ENCODE measurements around the gene QSOX2. TPM values are rescaled to one million over a fixed set of nuclear protein-coding genes. Genes with fewer than 3 reads are reported as not detected.

The QSOX2 gene
- total and polyA plus RNA-seq, 10 donors: 12.3 to 20.3 (median 16.9) TPM

- intact Hi-C loops (cut with DNase I; ENCODE audit: low total_unique reads): loop anchor here (5.0 kb wide), 1 partner anchor 108 kb away; no protein-coding TSS in a partner anchor
These were observed 35.1 kb upstream of the QSOX2 start for GRCh38 chr9:136280535-136281315.

GRCh38 chr9:136279471-136279870 is 33.9 kb upstream of the QSOX2 start:
- 72 to 92% (median 88%) methylated on average over 6 of the region's 6 CpGs for WGBS, 5 donors
- Histone ChIP-seq H3K9me3 (no peaks in the 10 kb centered on the region), H3K27ac (no peak overlapping the region), H3K4me3 (no peak overlapping the region), H3K4me1 (peaks cover 9 to 22% (median 15%) of the 10 kb centered on the region in 6 donors), H3K27me3 (replicated peaks in 1 of 7) (peaks cover 0 to 61% (median 15%) of the 10 kb centered on the region in 7 donors), H3K36me3 (no peaks in the 10 kb centered on the region)
- intact Hi-C loops (cut with DNase I; ENCODE audit: low total_unique reads): no loop called here
- no peak for DNase-seq
- TF ChIP-seq CTCF (IDR thresholded peaks at IDR 0.05 in 8 of 11, conservative IDR thresholded peaks at IDR 0.05 in 3 of 11) (no peak), POLR2A (IDR thresholded peaks at IDR 0.05) (no peak), POLR2AphosphoS5 (IDR thresholded peaks at IDR 0.05) (no peak)

More at GRCh38 chr9:136280535-136281315, 35.1 kb upstream of the QSOX2 start:
- Histone ChIP-seq H3K4me3 (no peak overlapping the region), H3K27ac (no peak overlapping the region), H3K4me1 (peaks cover 9 to 22% (median 15%) of the 10 kb centered on the region in 6 donors), H3K36me3 (no peaks in the 10 kb centered on the region), H3K27me3 (replicated peaks in 1 of 7) (peaks cover 0 to 61% (median 28%) of the 10 kb centered on the region in 7 donors), H3K9me3 (no peaks in the 10 kb centered on the region)
- WGBS, 5 donors: 87 to 92% (median 91%) methylated on average over 13 to 16 of the region's 16 CpGs
- no peak for DNase-seq
- TF ChIP-seq POLR2A (IDR thresholded peaks at IDR 0.05): no peak
- TF ChIP-seq CTCF (IDR thresholded peaks at IDR 0.05 in 8 of 11, conservative IDR thresholded peaks at IDR 0.05 in 3 of 11): no peak
- TF ChIP-seq POLR2AphosphoS5 (IDR thresholded peaks at IDR 0.05): no peak

- intact Hi-C loops (cut with DNase I; ENCODE audit: low total_unique reads): no loop called here
- no peak for TF ChIP-seq CTCF (IDR thresholded peaks at IDR 0.05 in 8 of 11, conservative IDR thresholded peaks at IDR 0.05 in 3 of 11)
- TF ChIP-seq POLR2AphosphoS5 (IDR thresholded peaks at IDR 0.05): no peak
- no peak for TF ChIP-seq POLR2A (IDR thresholded peaks at IDR 0.05)
- 84 to 100% (median 91%) methylated on average over 1 of the region's 1 CpG for WGBS, 5 donors
- Histone ChIP-seq H3K9me3 (no peaks in the 10 kb centered on the region), H3K36me3 (no peaks in the 10 kb centered on the region), H3K4me1 (peaks cover 9 to 21% (median 14%) of the 10 kb centered on the region in 6 donors), H3K4me3 (no peak overlapping the region), H3K27ac (no peak overlapping the region), H3K27me3 (replicated peaks in 1 of 7) (peaks cover 0 to 61% (median 11%) of the 10 kb centered on the region in 7 donors)
- no peak for DNase-seq
These were observed 33.3 kb upstream of the QSOX2 start for GRCh38 chr9:136278894-136279293.

GRCh38 chr9:136278221-136278620 is 32.6 kb upstream of the QSOX2 start:
- DNase-seq: no peak
- peaks cover 0 to 58% (median 11%) of the 10 kb centered on the region in 7 donors for H3K27me3 ChIP-seq (replicated peaks in 1 of 7)
- H3K4me3 ChIP-seq: no peak overlapping the region
- no peaks in the 10 kb centered on the region for H3K9me3 ChIP-seq
- intact Hi-C loops (cut with DNase I; ENCODE audit: low total_unique reads): no loop called here
- H3K36me3 ChIP-seq: no peaks in the 10 kb centered on the region
- TF ChIP-seq CTCF (IDR thresholded peaks at IDR 0.05 in 8 of 11, conservative IDR thresholded peaks at IDR 0.05 in 3 of 11): no peak
- no peak for TF ChIP-seq POLR2A (IDR thresholded peaks at IDR 0.05)
- TF ChIP-seq POLR2AphosphoS5 (IDR thresholded peaks at IDR 0.05): no peak
- peaks cover 2 to 15% (median 9%) of the 10 kb centered on the region in 6 donors for H3K4me1 ChIP-seq
- no peak overlapping the region for H3K27ac ChIP-seq
- WGBS, 5 donors: 73 to 89% (median 85%) methylated on average over 4 to 9 of the region's 9 CpGs
